GM19099 (cell line): ENCODE results near the gene THBD.

Source experiments
- POLR2A ChIP-seq: IDR thresholded peaks from 3 replicates; pipeline ENCODE4 v1.6.1; 2011; ENCODE audit warnings: low read depth; ENCODE audit not compliant: insufficient read length; ENCODE audit errors: extremely low read depth

Gene THBD

GRCh38 chr20:23087587-23088251, 38.2 kb upstream of the THBD start:
- TF ChIP-seq POLR2A = no peak

- no peak for TF ChIP-seq POLR2A
These were observed 37.5 kb upstream of the THBD start for GRCh38 chr20:23086931-23087411.

- no peak for TF ChIP-seq POLR2A
These were observed 36.6 kb upstream of the THBD start, which contains the start of gene CD93 for GRCh38 chr20:23086056-23086566. TSS of gene CD93 (minus strand) at chr20:23086324. CDS start at chr20:23086192, 132 bp downstream.

GRCh38 chr20:23085436-23086055, 36.1 kb upstream of the THBD start:
- no peak for TF ChIP-seq POLR2A

GRCh38 chr20:23084845-23085365, 35.4 kb upstream of the THBD start:
- no peak for TF ChIP-seq POLR2A

GRCh38 chr20:23084282-23084844, 34.9 kb upstream of the THBD start:
- no peak for TF ChIP-seq POLR2A

- no peak for TF ChIP-seq POLR2A
These were observed 34.2 kb upstream of the THBD start for GRCh38 chr20:23083553-23084220.

- TF ChIP-seq POLR2A = no peak
These were observed 33.5 kb upstream of the THBD start for GRCh38 chr20:23082846-23083552.

- no peak for TF ChIP-seq POLR2A
These were observed 31.9 kb upstream of the THBD start for GRCh38 chr20:23081263-23081819.

GRCh38 chr20:23080521-23080920, 31.0 kb upstream of the THBD start:
- TF ChIP-seq POLR2A = no peak

- TF ChIP-seq POLR2A = no peak
These were observed 30.5 kb upstream of the THBD start for GRCh38 chr20:23079926-23080325.

- no peak for TF ChIP-seq POLR2A
These were observed 29.5 kb upstream of the THBD start for GRCh38 chr20:23079016-23079351.

- no peak for TF ChIP-seq POLR2A
These were observed 29.0 kb upstream of the THBD start for GRCh38 chr20:23078351-23079015.

GRCh38 chr20:23077277-23077676, 27.8 kb upstream of the THBD start:
- no peak for TF ChIP-seq POLR2A
